Daoy (cell line): Measurements from ENCODE around the gene CD151. TPM values are rescaled to one million over a fixed set of nuclear protein-coding genes. Genes with fewer than 3 reads are reported as not detected.
A peak's percentile ranks its signal among the peaks of the same experiment; 100 is the strongest.

Experiments used
- DNase-seq: peaks from one replicate; pipeline ENCODE4 v3.0.0-alpha.2; 2015; ENCODE audit warnings: low read depth
- total RNA-seq: library from RNA; depleted of rRNA; stranded (reverse); fragments of >200 nt; shearing (Covaris generic); gene quantifications from 2 replicates; pipeline ENCODE4 v1.2.3, GENCODE V29; 2014

Gene CD151
- total RNA-seq, 1 experiment from 2014 or later, result 253 TPM

DNA sequence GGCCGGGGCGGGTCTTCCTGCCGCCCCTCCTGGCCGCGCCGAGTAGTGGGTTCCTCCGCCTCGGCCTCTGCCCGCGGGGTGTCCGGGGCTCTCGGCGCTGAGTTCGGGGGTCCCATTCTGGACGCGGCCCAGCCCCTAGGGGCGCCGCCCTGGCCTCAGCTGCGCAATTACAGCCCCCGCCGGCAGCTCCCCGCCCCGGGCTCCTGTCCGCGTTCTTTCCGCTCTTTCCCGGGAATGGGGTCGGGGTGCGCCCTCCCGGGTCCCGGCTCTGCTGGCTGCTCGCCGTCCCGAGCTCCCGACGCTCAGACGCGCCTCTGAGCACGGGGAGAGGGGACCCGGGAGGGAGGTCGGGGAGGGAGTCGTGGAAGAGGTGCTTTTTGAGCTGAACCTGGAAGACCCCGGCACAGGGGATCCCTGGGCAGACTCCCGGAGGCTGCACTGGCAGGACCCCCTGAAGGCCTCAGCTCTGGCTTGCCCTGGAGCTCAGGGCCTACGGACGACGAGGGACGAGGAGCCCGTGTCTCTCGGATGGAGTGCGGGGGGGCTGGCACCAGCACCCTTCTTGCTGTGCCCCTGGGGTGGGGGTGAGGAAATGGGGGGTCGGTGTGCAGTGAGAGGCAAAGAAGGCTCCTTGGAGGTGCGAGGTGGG, 10.5 kb downstream of the CD151 start:
- no peak for DNase-seq

- peak; percentile 92 for DNase-seq
These were observed 11.3 kb downstream of the CD151 start for GRCh38 chr11:843818-844692.

DNA sequence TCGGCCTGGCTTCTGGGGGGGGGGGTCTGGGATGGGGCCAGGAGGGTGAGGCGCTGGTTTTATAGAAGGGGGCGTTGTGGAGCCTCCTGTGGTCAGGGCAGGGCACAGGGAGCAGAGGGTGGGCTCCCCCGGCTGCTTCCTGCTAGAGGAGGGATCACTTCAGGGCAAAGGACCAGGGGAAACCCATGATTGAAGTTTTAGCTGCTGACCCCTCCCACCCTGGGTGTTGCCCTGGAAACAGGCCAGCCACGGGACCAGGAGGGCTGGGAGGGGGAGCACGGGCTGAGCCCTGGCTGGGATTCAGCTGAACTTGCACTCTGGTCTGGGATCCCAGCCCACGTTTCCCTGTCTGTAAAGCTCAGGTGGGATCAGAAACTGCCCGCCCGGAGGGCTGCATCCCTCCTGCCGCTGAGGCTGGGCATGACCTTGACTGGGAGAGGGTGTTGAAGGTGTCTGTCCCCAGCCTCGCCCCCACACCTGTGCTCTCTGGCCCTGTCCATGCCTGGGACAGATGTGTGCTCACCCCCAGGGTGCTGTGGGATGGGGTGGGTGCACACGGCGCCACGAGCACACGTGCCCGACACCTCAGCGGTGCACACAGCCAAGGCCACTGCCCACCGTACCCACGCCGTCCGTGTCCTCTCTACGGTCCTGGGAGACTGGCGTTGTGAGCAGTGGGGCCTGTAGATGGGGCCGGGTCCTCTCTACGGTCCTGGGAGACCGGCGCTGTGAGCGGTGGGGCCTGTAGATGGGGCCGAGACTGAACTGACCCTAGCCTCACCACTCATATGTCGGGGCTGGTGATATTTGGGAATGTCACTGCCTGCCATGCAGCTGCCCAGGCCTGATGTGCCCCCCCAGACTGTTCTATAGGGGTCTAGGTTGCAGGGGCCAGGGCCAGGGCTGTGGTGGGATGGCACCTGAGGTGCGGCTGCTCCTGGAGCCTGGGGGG, 12.2 kb downstream of the CD151 start:
- DNase-seq, result peak; percentile 91

DNA sequence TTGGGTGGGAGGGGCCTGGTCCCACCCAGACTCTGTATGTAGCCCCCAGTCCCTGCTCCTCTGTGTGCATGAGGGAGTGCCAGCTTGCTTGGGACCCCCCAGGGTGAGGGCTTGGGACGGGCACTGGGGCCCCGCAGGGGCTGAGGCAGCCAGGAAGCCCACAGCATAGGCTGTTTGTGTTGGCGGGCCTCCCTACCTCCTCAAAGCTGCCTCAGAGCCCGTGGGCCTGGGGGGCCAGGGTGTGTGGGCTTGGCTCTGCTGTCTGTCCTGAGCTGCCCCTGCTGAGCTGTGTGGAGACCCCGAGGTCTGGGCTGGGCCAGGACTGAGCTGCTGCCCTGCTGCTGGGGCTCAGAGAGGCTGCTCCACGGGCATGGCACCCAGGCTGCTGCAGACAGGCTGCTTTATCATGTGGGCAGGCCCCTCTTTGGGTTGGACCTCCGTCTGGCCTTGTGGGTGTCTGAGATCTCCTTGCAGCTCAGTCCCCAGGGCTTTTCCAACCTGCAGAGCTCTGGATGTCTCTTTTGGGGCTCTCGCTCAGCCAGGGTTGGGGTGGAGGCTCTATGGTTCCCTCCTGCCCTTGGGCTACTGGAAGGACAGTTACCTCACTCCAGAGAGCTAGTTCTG, 13.2 kb downstream of the CD151 start:
- peak; percentile 77 for DNase-seq

GRCh38 chr11:846496-847098, 13.8 kb downstream of the CD151 start:
- DNase-seq, result no peak

DNA sequence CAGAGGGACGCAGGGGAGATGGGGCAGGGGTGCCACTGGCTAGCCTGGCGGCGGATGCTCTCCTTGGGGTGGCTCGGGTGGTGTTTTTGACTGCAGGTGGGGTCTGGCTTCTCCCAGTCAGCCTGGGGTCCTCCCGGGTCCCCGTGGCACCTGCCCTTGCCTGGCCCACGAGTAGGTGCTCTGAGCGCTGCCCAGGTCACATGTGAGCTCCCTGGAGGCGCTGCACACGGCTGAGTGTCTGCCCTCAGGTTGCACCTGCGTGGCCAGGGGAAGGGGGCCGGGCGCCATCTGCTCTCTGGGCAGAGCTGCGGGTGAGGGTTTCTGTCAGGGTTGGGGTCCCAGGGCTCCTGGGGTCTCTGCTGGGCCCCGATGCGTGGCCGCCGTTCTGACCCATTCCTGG, 15.1 kb downstream of the CD151 start:
- DNase-seq, result no peak

DNA sequence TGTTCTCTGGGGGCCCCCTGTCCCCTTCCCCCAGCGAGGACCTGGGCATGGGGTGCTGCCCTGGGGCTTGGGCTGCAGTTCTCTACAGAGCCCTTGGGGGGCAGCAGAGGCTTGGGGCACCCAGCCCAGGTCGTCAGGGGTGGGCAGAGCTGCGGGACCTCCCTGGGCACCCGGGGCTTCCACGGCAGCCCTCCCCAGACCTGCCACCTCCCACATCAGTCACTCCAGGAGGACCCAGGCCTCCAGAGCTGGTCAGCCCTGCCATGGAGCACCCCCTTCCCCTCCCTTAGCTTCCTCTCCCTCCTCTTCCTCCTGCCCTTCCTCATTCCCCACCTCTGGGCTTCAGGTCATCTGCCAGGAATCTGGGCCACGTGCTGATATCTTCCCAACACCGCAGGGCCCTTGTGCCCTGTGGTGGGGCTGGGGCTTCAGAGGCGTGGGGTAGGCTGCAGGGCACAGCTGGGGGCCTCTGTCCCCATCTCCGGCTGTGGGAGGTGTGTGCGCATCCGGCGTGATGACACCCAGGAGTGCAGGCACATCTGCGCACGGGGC, 15.7 kb downstream of the CD151 start:
- DNase-seq, result no peak

DNA sequence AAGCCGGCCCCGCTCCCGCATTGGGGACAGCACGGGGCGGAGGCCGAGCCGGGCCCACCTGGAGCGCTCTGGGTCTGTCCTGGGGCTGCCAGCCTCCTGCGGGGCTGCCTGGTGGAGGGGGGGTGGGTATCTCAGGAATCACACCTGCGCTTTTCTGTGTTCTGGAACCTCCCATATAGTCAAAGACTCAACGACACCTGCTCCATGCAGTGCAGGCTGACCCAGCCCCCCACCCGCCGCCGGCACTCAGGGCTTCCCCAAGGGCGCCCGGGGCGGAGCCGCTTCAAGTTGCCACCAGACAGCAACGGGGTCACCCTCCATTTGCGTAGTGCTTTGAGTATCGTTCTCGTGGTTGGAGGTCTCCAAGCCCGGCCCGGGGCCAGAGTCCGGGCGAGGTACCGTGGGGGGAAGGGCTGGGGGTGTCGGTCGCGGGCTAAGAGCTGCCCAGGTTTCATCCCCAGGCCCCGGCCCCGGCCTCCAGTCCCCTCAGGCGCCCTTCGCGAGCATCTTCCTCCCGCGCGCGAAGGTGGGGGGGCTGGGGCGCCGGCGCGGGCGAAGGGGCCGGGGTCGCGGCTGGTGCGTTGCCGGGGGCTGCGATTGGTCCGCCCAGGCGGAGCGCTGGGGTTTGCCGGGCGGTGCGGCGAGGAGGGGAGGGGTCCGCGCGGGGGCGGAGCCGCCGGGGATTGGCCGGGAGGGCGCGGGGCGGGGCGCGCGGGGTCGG, 16.5 kb downstream of the CD151 start:
- DNase-seq, result no peak

- DNase-seq, result no peak
These were observed 17.4 kb downstream of the CD151 start for GRCh38 chr11:849951-850774.

DNA sequence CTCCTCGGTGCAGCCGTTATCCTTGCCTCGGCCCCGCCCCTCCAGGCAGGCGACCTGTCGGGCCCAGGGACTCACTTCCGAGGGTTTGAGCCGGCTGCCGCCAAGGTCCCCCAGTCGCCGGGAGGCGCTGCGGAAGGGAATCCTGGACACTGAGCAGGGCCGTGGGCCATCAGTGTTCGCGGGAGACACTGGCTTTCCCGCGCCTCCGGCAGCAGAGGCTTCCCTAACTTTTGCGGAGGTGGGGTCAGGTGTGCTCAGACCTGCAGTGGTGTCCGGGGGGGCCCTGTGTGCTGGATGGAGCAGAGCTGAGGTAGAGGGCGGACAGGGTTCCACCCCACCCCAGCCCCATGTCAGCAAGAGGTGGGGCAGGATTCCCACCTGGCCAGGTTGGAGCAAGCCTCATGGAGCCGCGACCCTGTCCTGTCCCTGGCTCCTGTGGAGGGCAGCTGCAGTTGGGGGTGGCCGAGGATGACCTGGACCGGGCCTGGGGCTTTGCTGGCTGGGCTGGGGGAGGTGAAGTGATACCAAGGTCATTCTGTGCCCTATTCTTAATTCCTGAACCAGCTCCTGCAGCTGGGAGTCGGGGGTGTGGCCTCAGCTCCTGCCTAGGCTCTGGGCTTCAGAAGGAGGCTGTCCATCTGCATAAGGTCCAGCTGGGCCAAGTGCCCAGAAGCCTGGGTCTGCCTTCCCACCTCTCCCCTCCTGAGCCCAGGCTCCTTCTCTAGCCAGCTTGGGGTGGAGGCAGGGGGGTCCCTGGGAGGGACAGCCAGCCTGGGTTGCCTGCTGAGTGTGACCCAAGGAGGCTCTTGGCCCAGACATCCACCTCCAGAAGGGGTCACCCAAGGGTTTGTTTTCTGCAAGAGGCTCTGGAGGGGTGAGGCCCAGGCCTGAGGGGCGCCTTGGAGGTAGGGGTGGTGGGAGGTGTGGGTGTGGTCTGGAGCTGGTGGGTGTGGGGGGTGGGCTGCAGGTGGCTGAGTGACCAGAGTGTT, 18.3 kb downstream of the CD151 start:
- DNase-seq, result no peak

- DNase-seq, result no peak
These were observed 20.0 kb downstream of the CD151 start for GRCh38 chr11:852762-853161.

DNA sequence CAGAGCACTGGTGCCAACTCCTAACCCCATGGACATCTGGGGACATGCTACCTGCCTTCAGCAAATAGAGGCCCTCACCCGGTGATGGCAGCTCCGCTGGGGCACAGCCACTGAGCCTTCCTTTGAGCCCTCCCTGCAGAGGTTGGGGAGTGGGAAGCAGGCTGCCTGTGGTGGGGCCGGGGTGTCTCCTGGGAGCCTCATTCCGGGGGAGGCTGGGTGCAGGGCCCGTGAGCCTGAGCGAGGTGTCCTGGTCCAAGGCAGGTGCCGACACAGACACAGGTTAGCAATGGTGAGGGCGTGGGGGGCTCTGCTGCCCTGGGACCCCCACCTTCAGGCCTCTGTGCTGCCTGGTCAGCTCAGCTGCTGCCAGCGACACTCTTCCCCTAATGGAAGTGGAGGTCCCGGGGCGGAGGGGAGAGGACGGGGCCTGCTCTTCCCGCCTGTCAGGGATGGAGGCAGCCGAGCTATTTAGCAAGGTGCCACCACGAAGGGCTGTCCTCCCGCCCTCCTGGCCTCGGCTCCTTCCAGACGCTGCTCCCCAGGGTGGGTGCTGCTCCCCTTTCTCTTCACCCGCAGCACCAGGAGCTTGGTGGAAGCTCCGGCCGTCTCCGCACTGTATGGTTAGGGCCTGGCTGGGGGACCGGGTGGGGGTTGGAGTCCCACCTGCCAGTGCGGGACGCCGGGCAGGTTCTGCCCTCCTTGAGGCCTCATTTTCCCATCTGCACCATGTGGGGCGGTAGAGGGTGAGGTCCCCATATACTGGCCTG, 21.1 kb downstream of the CD151 start:
- no peak for DNase-seq

DNA sequence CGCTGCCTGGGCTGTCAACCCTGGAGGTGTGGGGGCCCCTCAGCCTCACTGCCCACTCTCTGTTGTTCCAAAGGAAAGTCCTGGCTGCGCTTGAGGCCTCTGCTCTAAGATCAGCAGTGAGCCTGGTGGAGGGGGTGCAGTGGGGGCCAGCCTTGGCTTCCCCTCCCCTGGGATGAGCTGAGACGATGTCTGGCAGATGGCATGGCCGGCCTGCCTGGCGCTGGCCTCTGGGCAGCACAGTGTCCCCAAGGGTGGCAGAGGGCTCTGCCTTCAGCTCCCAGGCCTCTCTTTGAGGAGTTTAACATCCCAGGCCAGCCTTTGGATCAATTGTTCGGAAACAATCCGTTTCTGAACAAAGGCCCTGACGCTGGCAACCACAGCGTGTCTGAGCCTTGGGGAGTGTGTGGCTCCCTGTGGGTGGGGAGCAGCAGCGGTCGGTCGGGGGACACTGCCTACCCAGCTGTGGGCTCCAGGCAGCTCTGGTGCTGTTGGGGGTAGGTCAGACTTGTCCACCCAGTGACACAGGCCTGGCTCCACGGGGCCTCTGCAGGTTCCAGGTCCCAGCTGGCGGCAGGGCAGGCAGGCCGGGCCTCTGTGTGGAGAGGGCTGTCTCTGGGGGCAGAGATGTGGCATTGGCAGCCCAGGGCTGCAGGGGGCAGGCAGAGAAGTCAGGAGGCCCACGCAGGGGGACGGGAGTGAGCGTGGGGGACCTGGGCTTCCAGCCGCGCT, 22.0 kb downstream of the CD151 start:
- DNase-seq, result no peak

DNA sequence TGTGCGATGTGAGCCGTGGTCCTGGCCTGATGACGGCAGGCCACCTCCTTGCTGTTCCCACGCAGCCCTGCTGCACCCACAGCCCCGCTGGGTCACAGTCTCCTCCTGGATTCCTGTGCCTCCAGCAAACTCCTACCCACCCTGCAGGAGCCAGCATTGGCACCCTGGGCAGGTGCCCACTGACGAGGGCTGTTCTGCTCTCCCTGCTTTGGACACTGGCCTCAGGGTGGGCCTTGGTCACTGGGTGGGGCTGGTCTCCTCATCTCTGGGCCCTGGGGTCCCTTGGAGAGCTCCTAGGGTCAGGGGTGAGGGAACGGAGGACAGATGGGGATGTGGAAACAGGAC, 22.6 kb downstream of the CD151 start:
- no peak for DNase-seq

DNA sequence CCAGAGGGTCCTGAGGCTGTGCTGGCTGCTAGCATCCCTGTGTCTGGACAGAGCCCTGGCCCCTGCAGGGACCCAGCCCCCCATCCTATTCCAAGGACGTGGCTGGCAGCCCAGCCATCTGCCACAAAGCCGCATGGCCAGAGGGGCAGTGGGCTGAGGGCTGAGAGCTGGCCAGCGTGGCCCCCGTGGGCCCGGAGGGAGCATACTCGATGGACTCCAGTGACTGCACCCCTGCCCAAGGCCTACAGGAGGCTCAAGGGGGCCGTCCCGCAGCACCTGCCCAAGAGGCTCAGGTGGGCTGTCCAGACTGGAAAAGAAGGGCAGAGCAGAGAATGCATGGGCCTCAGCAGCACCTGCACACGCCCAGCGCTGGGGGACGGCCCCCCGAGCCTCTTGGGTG, 23.0 kb downstream of the CD151 start:
- no peak for DNase-seq

DNA sequence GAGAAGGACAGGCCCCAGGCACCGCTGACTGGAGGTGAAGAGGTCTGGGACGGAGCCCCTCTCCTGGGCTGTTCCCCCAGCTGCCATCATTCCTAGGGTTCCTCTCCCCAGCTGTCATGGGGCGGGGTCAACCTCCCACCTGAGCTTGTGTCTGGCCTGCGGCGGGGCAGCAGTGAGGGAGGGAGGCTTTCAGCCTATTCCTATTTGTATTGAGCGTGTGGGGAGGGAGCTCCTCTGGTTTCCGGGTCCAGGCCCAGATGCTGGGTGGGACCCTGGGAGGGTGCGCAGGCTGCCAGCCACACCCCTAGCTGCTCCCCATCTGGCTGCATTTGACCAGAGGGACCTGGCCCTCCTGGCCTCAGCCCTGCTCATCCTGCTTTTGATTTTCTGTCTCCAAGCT, 23.6 kb downstream of the CD151 start:
- DNase-seq, result no peak
